ENCODE data around the gene CIAPIN1.
"Not testable (repeated sequence)": the region's sequence is repeated elsewhere in the genome, so short reads cannot be mapped to it uniquely, and the experiment has no call there.

- not testable (repeated sequence) for TF ChIP-seq CTCF (IDR thresholded peaks at IDR 0.05; ENCODE audit: low read length); EZH2phosphoT487 (IDR thresholded peaks at IDR 0.05; ENCODE audit: low read length); EZH2 (optimal IDR thresholded peaks at IDR 0.05; ENCODE audit: low read depth, low read length)
Observed at GRCh38 chr16:57439947-57440346, 7.2 kb downstream of the CIAPIN1 start.

Data from MM.1S (cell line).